Activated naive CD8-positive, alpha-beta T cell treated with anti-CD3 and anti-CD28 coated beads for 36 hours (primary cell): ENCODE data around the gene NOC3L. TPM values are rescaled to one million over a fixed set of nuclear protein-coding genes. Genes with fewer than 3 reads are reported as not detected.

Source experiments
- DNase-seq: peaks from one replicate; pipeline ENCODE4 v3.0.0; 2021
- H3K27ac Mint-ChIP-seq: one replicate; pipeline ENCODE4 v1.8.0; 2022; ENCODE audit warnings: mild to moderate bottlenecking, moderate library complexity, mixed read lengths
- H3K27me3 Mint-ChIP-seq: one replicate; pipeline ENCODE4 v1.8.0; 2022; ENCODE audit warnings: mild to moderate bottlenecking, mixed read lengths
- H3K36me3 Mint-ChIP-seq: one replicate; pipeline ENCODE4 v1.8.0; 2021; ENCODE audit warnings: mild to moderate bottlenecking, mixed read lengths
- H3K4me1 Mint-ChIP-seq: one replicate; pipeline ENCODE4 v1.8.0; 2021; ENCODE audit warnings: mixed read lengths
- H3K4me3 Mint-ChIP-seq: one replicate; pipeline ENCODE4 v1.8.0; 2022; ENCODE audit warnings: mild to moderate bottlenecking, moderate library complexity, mixed read lengths
- H3K9me3 Mint-ChIP-seq: one replicate; pipeline ENCODE4 v1.8.0; 2022; ENCODE audit warnings: mixed read lengths
- total RNA-seq, 2 experiments: library from RNA; stranded (reverse); gene quantifications; one replicate each; pipeline ENCODE4 v1.2.3, GENCODE V29; 2021

The NOC3L gene
- total RNA-seq, 2 experiments from 2014 or later = 47.9 to 48.9 TPM

DNA sequence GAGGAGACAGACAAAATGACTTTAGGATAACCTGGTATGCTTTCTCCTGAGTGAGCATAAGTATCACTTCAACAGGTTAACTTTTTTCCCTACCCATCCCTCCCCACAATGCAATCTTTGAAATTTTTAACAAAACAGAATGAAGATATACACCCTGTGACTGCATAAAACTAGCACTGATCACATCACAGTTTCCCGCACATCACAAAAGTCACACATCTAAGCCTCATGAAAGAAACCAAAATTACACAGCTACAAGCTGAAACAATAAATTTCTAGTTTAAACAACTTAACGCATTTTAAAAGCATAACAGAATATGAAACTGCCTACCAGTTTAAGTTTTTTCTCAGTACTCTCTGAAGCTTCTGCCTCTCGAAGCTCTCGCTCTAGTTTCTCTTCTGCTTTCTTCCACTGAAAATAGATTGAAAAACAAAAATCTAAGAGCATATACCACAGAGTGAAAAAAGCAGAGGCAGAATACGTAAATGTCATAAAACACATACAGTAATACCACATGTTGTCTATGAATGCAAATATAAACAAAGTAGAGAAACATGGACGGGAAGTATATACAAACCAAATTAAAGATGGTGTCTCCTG is 18.1 kb downstream of the NOC3L start:
- Mint-ChIP-seq H3K9me3 (no peaks in the 10 kb centered on the region), H3K4me3 (no peak overlapping the region), H3K36me3 (peaks cover 9% of the 10 kb centered on the region), H3K27ac (no peak overlapping the region), H3K27me3 (no peaks in the 10 kb centered on the region), H3K4me1 (peaks cover 2% of the 10 kb centered on the region)
- no peak for DNase-seq

DNA sequence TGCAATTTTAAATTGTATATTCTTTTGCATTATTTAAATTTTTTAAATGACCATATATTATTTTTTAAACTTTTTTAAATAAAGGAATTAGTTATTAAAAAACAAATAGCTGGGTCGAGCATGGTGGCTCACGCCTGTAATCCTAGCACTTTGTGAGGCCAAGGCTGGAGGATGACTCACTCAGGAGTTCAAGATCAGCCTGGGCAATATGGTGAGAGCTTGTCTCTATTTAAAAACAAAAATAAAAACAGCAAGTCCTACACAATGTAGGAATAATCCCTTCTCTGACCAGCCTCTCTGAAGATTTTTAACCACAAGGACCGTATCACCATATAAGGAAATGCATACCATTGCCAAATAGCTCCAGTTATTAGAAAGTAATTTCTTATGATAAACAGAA is 19.6 kb downstream of the NOC3L start:
- no peak for DNase-seq
- Mint-ChIP-seq H3K27me3 (no peaks in the 10 kb centered on the region), H3K27ac (no peak overlapping the region), H3K9me3 (no peaks in the 10 kb centered on the region), H3K4me1 (peaks cover 2% of the 10 kb centered on the region), H3K4me3 (no peak overlapping the region), H3K36me3 (peaks cover 17% of the 10 kb centered on the region)

DNA sequence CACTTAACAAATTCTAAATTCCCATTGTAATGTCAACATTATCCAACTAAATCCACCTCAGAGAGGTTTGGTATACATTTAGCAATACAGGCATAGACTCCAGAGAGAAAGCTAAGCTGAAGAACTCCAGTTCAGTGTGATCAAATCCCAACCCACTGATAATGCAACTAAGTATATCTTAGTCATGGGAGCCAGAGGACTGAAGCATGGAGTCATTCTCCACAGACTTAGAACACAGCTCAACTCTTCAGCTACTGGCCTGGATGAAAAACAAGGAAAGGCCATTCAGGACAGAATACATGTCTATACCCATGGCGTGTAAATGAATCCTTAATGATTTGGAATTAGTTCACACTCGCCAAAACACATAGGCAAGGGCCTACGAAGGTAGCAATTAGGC is 27.9 kb downstream of the NOC3L start:
- DNase-seq = no peak
- Mint-ChIP-seq H3K36me3 (peaks cover 43% of the 10 kb centered on the region), H3K9me3 (no peaks in the 10 kb centered on the region), H3K4me3 (no peak overlapping the region), H3K4me1 (no peaks in the 10 kb centered on the region), H3K27ac (no peak overlapping the region), H3K27me3 (no peaks in the 10 kb centered on the region)

DNA sequence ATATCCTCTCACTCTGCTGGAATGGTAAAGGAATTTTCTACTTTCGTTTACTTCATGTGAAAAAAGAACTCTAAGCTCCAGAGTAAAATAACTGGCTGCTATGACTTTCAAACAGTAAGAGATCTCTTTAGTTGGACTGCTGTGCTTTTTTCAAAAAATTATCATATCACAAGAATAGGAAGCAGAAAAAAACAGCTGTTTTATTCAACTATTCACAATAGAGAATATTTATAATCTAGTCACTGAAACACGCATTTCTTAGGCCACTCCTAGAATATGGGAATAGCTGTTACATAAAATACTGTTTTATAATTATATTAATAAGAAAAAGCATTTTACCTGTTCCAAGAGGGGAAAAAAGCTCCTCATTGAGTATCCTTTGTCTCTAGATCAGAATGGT is 29.7 kb downstream of the NOC3L start:
- no peak for DNase-seq
- Mint-ChIP-seq H3K27me3 (no peaks in the 10 kb centered on the region), H3K4me3 (no peak overlapping the region), H3K4me1 (no peaks in the 10 kb centered on the region), H3K9me3 (no peaks in the 10 kb centered on the region), H3K27ac (peak overlapping the region; percentile 16), H3K36me3 (peaks cover 40% of the 10 kb centered on the region)

DNA sequence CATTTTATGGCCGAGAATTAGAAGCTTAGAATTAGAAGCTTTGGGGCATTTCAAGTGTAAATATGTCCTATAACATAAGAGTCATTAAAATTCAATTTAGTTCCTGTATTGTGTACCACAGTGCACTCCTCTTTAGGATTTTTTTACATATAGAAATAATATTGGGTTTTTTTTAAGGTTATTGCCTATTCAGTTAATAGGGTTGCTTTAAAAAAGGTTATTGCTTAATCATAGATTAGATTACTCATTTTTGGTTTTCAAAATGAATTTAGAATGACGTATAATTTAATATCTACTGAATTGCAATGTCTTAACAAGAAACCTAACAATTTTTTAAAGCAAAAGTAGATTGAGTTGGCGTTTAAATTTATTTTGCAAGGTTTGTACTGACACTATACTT is 34.1 kb downstream of the NOC3L start:
- Mint-ChIP-seq H3K27me3 (no peaks in the 10 kb centered on the region), H3K9me3 (no peaks in the 10 kb centered on the region), H3K36me3 (peaks cover 36% of the 10 kb centered on the region), H3K27ac (no peak overlapping the region), H3K4me3 (no peak overlapping the region), H3K4me1 (no peaks in the 10 kb centered on the region)
- no peak for DNase-seq

- no peaks in the 10 kb centered on the region for H3K27me3 Mint-ChIP-seq
- DNase-seq = no peak
- H3K36me3 Mint-ChIP-seq = peaks cover 38% of the 10 kb centered on the region
- H3K27ac Mint-ChIP-seq = no peak overlapping the region
- no peak overlapping the region for H3K4me3 Mint-ChIP-seq
- no peaks in the 10 kb centered on the region for H3K9me3 Mint-ChIP-seq
- no peaks in the 10 kb centered on the region for H3K4me1 Mint-ChIP-seq
These were observed 35.1 kb downstream of the NOC3L start for GRCh38 chr10:94327649-94328048.

DNA sequence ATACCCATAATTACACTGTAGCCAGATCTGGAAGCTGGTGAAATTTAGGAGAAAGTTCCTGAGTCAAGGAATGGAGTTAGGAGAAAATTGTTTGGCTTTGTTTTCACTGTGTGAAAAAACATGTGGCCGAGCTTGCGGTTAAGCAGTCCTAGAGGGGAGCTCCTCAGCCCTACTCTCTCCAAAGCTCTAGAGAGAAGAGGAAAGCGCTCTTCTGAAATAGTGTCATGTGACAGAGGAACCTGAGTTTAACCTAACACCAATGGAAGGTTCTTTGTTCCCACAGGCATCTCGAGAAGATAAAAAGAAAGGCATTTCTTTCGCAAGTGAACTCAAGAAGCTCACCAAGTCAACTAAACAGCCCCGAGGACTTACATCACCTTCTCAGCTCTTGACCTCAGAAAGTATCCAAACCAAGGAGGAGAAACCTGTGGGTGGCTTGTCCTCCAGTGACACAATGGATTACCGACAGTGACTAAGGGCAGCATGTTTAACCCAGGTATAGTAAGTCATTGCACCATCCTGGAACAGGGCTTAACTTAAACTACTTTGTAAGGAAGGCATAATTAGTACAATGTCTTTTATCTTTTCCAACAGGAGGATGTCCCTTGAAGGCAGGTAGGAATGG is 38.0 kb downstream of the NOC3L start:
- H3K27ac Mint-ChIP-seq = peak overlapping the region; percentile 34
- H3K9me3 Mint-ChIP-seq = no peaks in the 10 kb centered on the region
- H3K4me1 Mint-ChIP-seq = no peaks in the 10 kb centered on the region
- H3K27me3 Mint-ChIP-seq = no peaks in the 10 kb centered on the region
- no peak for DNase-seq
- H3K36me3 Mint-ChIP-seq = peaks cover 20% of the 10 kb centered on the region
- no peak overlapping the region for H3K4me3 Mint-ChIP-seq

DNA sequence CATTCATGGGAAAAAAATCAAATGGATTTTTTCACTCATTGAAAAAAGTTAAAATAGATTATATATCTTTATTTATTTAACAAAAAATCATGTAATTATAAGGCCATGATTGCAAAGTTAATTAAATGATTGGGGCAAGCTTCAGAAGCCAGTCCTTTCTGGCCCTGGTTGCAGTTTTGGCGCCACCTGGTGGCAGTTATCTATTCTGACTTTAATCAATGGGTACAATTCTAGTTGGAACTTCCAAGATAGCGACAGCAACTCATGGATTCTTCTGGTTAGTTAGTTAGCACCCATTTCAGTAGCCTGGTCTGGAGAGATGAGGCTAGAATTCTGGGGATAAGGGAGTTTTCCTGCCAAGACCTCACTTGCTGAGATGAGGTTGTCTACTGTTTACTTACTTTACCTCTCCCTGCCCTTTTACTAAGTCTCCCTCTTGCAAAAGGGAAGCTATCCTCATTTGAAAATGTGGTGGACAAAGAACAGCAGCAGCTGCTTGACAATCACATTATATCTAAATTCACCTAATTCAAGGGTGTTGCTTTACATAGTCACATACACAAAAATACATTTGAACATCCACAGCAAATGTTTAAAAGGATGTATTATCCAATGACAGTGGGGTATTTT is 42.3 kb downstream of the NOC3L start:
- Mint-ChIP-seq H3K4me3 (no peak overlapping the region), H3K9me3 (no peaks in the 10 kb centered on the region), H3K27ac (no peak overlapping the region), H3K36me3 (peaks cover 8% of the 10 kb centered on the region), H3K4me1 (no peaks in the 10 kb centered on the region), H3K27me3 (no peaks in the 10 kb centered on the region)
- peak; percentile 38 for DNase-seq

- Mint-ChIP-seq H3K27ac (no peak overlapping the region), H3K9me3 (no peaks in the 10 kb centered on the region), H3K4me1 (no peaks in the 10 kb centered on the region), H3K4me3 (no peak overlapping the region), H3K27me3 (no peaks in the 10 kb centered on the region), H3K36me3 (peaks cover 2% of the 10 kb centered on the region)
- DNase-seq = no peak
These were observed 46.2 kb downstream of the NOC3L start for GRCh38 chr10:94316560-94316959.

GRCh38 chr10:94315975-94316464 is 46.7 kb downstream of the NOC3L start:
- Mint-ChIP-seq H3K9me3 (no peaks in the 10 kb centered on the region), H3K36me3 (peaks cover 2% of the 10 kb centered on the region), H3K27me3 (no peaks in the 10 kb centered on the region), H3K4me1 (no peaks in the 10 kb centered on the region), H3K27ac (no peak overlapping the region), H3K4me3 (no peak overlapping the region)
- no peak for DNase-seq

- H3K27ac Mint-ChIP-seq = no peak overlapping the region
- H3K27me3 Mint-ChIP-seq = peaks cover 5% of the 10 kb centered on the region
- H3K4me3 Mint-ChIP-seq = no peak overlapping the region
- DNase-seq = no peak
- no peaks in the 10 kb centered on the region for H3K9me3 Mint-ChIP-seq
- H3K4me1 Mint-ChIP-seq = no peaks in the 10 kb centered on the region
- H3K36me3 Mint-ChIP-seq = no peaks in the 10 kb centered on the region
These were observed 47.7 kb downstream of the NOC3L start for GRCh38 chr10:94315024-94315451.

DNA sequence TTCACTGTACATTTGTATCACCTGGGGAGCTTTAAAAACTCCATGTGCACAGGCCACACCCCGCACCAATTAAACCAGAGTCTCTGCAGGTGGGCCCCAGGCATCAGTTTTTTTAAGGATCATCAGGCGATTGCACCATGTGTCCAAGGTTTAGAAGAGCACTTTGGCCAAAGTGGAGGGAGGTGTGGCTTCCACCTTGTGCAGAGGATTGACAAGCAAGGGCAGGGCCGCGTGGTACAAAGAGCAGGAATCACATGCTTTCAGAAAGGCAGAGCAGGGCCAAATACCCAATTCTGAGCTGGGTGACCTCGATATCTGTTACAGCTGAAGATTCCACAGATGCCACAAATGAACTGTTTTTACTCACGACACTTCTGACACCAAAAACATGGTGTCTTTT is 52.4 kb downstream of the NOC3L start:
- Mint-ChIP-seq H3K27ac (no peak overlapping the region), H3K4me1 (no peaks in the 10 kb centered on the region), H3K36me3 (no peaks in the 10 kb centered on the region), H3K27me3 (peaks cover 36% of the 10 kb centered on the region), H3K9me3 (no peaks in the 10 kb centered on the region), H3K4me3 (no peak overlapping the region)
- no peak for DNase-seq

- no peaks in the 10 kb centered on the region for H3K4me1 Mint-ChIP-seq
- H3K4me3 Mint-ChIP-seq = no peak overlapping the region
- H3K27me3 Mint-ChIP-seq = peaks cover 43% of the 10 kb centered on the region
- H3K9me3 Mint-ChIP-seq = no peaks in the 10 kb centered on the region
- no peak for DNase-seq
- no peak overlapping the region for H3K27ac Mint-ChIP-seq
- H3K36me3 Mint-ChIP-seq = no peaks in the 10 kb centered on the region
These were observed 53.9 kb downstream of the NOC3L start for GRCh38 chr10:94308866-94309265.

DNA sequence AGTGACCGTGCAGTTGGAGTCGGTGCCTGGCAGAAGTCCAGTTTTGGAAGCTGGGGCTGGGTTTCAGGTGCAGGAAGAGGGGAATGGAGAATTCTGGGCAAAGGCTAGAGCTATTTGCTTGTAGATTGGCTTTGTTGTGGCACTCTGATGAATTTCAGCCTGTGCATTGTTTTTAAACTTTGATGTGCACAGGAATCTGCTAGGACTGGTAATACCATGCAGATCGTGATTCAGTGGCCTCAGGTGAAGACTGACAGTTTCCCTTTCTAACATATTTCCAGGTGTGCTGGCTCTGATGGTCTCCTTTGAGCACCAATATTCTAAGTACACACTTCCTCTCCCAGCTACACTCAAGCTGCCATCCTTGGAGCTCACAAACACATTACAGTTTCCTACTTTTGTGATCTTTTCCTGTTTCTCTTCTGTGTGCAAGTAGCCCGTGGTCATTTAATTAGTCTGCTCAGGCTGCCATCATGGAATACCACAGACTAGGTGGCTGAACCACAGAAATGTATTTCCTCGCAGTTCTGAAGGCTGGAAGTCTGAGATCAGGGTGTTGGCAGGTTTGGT is 55.6 kb downstream of the NOC3L start:
- DNase-seq = no peak
- peaks cover 52% of the 10 kb centered on the region for H3K27me3 Mint-ChIP-seq
- H3K36me3 Mint-ChIP-seq = no peaks in the 10 kb centered on the region
- H3K4me3 Mint-ChIP-seq = no peak overlapping the region
- H3K9me3 Mint-ChIP-seq = no peaks in the 10 kb centered on the region
- H3K27ac Mint-ChIP-seq = no peak overlapping the region
- no peaks in the 10 kb centered on the region for H3K4me1 Mint-ChIP-seq

DNA sequence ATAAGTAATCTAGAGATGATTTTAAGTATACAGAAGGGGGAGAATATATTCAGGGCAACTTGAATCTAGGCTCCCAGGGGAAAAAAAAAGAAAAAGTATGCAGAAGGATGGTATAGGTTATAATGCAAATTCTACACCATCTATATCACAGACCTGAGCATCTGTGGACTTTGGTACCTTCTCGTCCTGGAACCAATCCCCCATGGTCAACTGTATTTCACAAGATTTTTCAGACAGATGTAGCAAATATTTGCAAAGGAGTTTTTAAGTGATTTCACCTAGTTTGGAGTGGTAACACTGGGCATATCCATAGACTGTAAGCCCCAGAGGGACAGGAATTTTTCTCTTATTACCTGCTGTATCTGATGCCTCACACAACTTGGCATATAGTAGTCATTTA is 58.8 kb downstream of the NOC3L start:
- peaks cover 11% of the 10 kb centered on the region for H3K4me1 Mint-ChIP-seq
- H3K27ac Mint-ChIP-seq = no peak overlapping the region
- peaks cover 52% of the 10 kb centered on the region for H3K27me3 Mint-ChIP-seq
- H3K4me3 Mint-ChIP-seq = no peak overlapping the region
- no peak for DNase-seq
- H3K9me3 Mint-ChIP-seq = no peaks in the 10 kb centered on the region
- no peaks in the 10 kb centered on the region for H3K36me3 Mint-ChIP-seq
